GM12865 (cell line): ENCODE measurements around the gene MACROD1.

Experiments
- DNase-seq: peaks from one replicate; pipeline ENCODE4 v3.0.0; 2010; ENCODE audit warnings: low read depth
- H3K4me3 ChIP-seq: 2 replicates; pipeline ENCODE4 v1.5.1; 2011; ENCODE audit warnings: mild to moderate bottlenecking, low read depth, low read length, control low read depth
- TF ChIP-seq, protein P1 (sequence below): IDR thresholded peaks from 2 replicates; pipeline ENCODE4 v1.5.1; 2011; ENCODE audit warnings: low read length, control low read depth, low read depth, inconsistent platforms; ENCODE audit not compliant: insufficient read depth; ENCODE audit errors: missing control alignments

Gene MACROD1

DNA sequence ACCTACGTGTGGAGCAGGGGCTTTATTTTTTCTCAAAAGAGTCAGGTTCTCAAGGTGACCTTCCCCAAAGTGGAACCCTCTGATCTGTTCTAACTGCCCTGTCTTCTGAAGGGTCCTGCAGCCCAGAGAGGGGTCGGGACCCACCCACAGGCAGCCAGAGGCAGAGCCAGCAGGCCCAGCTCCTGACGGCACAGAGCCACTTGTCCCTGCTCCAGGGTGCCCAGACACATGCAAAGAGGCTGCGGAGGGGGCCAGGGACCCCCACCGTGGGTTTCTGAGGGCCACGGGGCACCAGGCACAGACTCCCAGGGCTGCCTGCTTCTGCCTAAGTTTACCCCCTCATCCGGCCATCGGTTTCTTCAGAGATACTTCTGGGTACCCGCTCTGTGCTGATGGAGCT, 93.0 kb downstream of the MACROD1 start:
- H3K4me3 ChIP-seq: no peak overlapping the region
- no peak for DNase-seq
- TF ChIP-seq, protein P1, sequence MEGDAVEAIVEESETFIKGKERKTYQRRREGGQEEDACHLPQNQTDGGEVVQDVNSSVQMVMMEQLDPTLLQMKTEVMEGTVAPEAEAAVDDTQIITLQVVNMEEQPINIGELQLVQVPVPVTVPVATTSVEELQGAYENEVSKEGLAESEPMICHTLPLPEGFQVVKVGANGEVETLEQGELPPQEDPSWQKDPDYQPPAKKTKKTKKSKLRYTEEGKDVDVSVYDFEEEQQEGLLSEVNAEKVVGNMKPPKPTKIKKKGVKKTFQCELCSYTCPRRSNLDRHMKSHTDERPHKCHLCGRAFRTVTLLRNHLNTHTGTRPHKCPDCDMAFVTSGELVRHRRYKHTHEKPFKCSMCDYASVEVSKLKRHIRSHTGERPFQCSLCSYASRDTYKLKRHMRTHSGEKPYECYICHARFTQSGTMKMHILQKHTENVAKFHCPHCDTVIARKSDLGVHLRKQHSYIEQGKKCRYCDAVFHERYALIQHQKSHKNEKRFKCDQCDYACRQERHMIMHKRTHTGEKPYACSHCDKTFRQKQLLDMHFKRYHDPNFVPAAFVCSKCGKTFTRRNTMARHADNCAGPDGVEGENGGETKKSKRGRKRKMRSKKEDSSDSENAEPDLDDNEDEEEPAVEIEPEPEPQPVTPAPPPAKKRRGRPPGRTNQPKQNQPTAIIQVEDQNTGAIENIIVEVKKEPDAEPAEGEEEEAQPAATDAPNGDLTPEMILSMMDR: no peak

DNA sequence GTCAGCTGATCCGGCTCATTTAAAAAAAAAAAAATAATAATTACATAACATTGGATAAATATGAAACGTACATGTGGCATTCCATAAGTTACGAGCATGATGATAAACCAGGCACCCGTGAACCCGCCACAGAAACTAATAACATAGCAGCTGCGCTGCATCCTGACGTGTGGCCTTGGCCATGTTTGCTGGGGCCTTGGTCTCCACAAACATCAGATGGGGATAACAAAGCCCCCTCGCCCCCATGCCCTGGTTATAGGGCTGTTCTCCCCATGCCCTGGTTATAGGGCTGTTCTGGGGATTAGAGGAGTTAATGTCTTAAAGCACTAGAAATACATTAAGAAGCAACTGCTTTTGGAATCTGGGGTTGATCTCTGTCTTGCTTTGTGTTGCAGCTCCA, 93.5 kb downstream of the MACROD1 start:
- TF ChIP-seq, protein P1: no peak
- H3K4me3 ChIP-seq: no peak overlapping the region
- no peak for DNase-seq

DNA sequence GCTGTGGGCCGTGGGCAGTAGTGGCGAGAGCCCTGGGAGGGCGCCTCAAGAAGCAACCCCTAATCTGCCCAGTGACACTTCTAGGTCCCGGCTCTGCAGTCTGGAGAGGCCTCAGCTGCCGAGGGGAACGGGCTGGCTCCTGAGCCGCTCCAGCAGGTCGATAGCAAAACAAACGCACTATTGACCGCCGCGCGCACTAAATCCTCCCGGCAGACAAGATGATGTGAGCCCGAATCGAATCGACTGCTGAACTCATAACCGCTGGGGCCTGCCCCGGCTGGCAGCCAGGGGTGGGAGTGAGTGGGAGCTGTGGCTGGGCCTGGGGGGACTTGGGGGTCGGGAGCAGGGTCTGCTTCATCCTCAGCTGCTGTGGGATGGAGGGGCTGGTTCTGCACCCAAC, 94.1 kb downstream of the MACROD1 start:
- TF ChIP-seq, protein P1: no peak
- H3K4me3 ChIP-seq: no peak overlapping the region
- DNase-seq: no peak

DNA sequence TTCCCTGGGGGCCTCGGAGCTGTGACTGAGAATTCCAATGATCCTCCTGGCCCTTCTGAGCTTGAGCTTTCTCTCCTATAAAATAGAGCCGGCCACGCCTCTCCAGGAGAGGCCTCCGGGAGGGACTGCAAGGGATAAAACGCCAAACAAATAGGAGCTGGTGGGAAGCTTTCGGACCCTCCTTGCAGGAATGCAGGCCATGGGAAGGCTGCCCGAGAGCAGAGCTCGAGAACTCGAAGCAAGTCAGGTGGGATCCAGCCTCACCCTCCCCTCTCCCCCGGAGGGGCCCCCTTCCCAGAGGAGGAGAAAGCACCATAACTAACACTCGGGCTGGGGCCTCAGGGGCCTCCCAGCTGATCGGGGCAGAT, 95.6 kb downstream of the MACROD1 start:
- H3K4me3 ChIP-seq: no peak overlapping the region
- DNase-seq: no peak
- TF ChIP-seq, protein P1: no peak

DNA sequence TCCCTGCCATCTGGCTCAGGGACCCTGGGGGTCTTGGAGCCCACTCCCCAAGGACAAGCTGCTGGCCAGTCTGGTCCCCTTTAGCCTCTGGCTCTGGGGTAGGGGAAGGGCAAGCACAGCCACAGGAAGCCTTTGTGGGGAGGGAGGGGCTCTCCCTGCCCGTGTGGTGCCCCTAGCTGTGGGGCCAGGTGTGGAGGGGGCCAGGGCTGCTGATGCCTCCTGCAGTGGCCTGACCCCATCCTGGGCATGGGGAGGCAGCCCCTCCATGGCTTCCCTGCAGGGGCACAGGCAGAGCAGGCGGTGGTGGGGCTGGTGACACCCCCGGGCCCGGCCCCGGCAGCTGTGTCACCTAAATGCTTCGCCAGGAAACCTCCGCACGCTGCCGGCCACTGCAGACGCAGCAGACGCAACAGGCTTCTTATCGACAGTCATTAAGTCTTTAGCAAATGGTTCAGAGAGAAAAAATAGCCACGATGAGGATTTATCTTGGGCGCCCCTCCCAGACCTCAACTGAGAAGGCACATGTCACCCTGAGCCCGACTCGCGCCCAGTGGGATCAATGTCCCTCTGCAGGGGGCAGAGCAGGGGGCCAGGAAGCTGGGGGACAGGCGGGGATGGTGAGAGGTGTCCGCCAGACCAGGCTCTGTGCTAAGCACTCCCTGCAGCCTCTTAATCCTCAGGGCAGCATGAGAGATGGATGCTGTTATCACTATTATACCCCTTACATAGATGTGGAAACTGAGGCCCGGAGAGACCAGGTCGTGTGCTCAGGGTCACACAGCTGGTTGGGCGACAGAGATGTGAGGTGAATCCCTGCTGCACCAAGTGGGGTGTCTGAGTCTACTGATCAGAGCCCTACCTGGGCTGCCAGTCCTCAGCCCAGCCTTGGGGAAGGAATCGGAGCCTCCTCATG, 96.3 kb downstream of the MACROD1 start:
- TF ChIP-seq, protein P1: no peak
- DNase-seq: no peak
- no peak overlapping the region for H3K4me3 ChIP-seq

DNA sequence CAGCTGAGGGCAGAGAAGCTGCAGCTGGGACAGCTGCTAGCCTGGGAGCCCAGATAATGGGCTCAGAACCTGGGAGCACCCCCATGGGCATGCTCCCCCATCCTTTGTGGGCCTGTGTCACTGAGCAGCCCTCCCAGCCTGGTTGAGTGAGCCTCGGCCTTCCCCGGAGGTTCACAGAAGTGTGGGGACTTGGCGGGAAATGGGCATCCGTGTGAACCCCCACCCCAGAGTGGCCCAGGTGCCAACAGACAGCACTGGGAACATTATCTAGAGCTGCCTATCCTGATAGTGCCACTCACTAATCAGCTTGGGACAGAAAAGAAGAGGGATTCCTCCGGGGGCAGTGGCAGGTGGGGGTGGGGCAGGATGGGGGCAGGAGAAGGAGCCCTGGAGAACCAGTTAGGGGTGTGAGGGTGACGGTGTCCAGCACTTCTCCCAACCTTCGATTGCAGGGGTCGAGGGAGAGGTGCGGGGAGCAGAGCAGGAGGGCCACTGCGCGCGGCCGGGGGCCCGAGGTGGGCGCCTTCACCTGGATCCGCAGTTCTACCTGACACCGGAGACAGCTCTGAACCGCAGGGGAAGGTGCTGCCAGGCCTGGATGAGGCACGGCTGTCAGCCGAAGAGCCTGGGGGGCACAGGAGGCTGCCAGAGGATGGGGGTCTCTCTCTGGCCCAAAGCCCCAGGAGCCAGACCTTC, 97.1 kb downstream of the MACROD1 start:
- DNase-seq: no peak

More for the DNA sequence above, 97.1 kb downstream of the MACROD1 start:
- TF ChIP-seq, protein P1: no peak
- H3K4me3 ChIP-seq: no peak overlapping the region
